ENCODE data around the gene KAT6B.
"Not testable (repeated sequence)": the region's sequence is repeated elsewhere in the genome, so short reads cannot be mapped to it uniquely, and the experiment has no call there.

KAT6B gene

DNA sequence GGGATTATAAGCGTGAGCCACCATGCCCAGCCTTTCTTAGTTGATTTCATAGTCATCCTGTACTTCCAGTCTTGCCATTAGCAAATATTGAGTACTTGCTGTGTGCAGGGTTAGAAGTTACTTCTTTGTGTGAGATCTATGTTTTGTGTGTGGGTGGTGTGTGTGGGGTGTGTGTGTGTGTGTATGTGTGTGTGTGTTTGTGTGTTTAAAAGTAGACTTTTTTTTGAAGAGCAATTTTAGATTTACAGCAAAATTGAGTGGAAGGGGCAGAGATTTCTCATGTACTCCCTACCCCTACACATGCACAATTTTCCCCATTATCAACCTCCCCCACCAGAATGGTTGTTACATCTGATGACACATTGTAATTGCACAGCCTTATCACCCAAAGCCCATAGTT, 48.2 kb downstream of the KAT6B start:
- TF ChIP-seq, protein P1, sequence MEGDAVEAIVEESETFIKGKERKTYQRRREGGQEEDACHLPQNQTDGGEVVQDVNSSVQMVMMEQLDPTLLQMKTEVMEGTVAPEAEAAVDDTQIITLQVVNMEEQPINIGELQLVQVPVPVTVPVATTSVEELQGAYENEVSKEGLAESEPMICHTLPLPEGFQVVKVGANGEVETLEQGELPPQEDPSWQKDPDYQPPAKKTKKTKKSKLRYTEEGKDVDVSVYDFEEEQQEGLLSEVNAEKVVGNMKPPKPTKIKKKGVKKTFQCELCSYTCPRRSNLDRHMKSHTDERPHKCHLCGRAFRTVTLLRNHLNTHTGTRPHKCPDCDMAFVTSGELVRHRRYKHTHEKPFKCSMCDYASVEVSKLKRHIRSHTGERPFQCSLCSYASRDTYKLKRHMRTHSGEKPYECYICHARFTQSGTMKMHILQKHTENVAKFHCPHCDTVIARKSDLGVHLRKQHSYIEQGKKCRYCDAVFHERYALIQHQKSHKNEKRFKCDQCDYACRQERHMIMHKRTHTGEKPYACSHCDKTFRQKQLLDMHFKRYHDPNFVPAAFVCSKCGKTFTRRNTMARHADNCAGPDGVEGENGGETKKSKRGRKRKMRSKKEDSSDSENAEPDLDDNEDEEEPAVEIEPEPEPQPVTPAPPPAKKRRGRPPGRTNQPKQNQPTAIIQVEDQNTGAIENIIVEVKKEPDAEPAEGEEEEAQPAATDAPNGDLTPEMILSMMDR (IDR thresholded peaks at IDR 0.05; ENCODE audit: extremely low read depth, insufficient read depth, missing control alignments), result no peak
- no peak for DNase-seq (ENCODE audit: low spot score)
- in situ Hi-C loops (cut with MboI; ENCODE audit: low pct_unique_long_range_greater_than_20kb, low sequenced_read_pairs, unreplicated experiment), result no loop called here

DNA sequence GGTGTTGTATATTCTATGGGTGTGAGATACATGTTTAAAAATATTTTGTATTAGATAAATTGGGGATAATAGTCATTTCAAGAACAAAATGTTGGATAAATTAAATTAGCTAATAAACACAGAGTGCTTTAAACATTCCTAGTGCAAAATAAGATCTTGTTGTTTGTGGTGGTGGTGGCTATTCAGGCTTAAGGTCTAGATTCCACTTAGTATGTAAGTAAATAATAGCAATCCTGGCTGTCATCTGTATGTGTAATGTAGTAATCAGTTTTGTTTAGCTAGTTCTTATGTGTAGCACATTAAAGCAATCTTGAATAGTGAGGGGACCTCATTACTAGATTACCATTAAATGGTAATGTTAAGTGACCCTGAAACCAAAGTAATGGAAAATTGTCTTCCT, 48.7 kb downstream of the KAT6B start:
- DNase-seq (ENCODE audit: low spot score), result no peak
- in situ Hi-C loops (cut with MboI; ENCODE audit: low pct_unique_long_range_greater_than_20kb, low sequenced_read_pairs, unreplicated experiment), result no loop called here
- TF ChIP-seq, protein P1 (IDR thresholded peaks at IDR 0.05; ENCODE audit: extremely low read depth, insufficient read depth, missing control alignments), result no peak

DNA sequence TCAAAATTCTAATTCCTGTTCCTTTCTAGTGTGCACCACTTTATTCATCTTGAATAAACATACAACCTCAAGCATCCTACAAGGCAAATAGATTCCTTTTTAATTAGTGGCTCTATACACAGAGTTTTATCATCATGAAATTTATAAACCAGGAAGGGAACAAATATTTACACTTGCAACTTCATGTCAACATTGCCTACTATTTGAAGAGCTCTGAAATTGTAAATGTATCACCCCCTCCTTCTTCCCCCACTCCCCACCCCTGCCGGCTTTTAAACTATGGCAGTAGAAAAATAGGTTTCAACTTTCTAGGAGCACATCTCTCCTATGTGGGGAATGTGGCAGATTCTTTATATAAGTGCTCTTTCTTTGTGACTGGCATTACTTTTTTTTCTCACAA, 49.6 kb downstream of the KAT6B start:
- TF ChIP-seq, protein P1 (IDR thresholded peaks at IDR 0.05; ENCODE audit: extremely low read depth, insufficient read depth, missing control alignments), result no peak
- in situ Hi-C loops (cut with MboI; ENCODE audit: low pct_unique_long_range_greater_than_20kb, low sequenced_read_pairs, unreplicated experiment), result no loop called here

DNA sequence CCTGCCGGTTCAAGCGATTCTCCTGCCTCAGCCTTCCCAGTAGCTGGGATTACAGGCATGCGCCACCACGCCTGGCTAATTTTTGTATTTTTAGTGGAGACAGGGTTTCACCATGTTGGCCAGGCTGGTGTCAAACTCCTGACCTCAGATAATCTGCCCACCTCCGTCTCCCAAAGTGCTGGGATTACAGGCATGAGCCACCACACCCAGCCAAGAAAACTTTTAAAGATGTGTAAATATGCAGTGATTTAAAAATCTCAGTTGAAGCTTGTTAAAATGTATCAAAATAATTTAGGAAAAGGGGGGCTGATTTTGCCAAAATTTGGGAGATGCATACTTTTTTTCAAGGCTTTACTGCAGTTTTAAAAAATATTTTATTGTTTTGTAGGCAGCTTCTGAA, 50.7 kb downstream of the KAT6B start:
- in situ Hi-C loops (cut with MboI; ENCODE audit: low pct_unique_long_range_greater_than_20kb, low sequenced_read_pairs, unreplicated experiment); DNase-seq (ENCODE audit: low spot score): not testable (repeated sequence)

More for the DNA sequence above, 49.6 kb downstream of the KAT6B start:
- DNase-seq (ENCODE audit: low spot score), result no peak

DNA sequence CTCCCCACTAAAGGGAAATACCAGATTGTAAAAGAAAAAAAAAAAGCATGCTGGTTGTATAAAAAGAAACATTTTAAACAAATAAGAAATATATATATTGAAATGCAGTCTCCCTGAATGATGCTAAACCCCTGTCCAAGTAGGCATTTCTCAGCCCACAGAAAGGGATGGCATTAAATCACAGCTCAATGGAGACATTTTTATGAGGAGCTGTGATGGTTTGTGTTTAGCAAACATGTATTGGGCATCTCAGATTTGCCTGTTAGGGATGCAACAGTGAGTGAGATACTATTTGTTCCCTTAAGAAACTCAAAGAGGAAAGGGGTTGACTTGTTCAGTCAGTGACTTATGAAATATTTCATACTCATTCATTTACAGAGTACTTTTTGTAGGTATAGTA, 51.5 kb downstream of the KAT6B start:
- in situ Hi-C loops (cut with MboI; ENCODE audit: low pct_unique_long_range_greater_than_20kb, low sequenced_read_pairs, unreplicated experiment), result no loop called here
- TF ChIP-seq, protein P1 (IDR thresholded peaks at IDR 0.05; ENCODE audit: extremely low read depth, insufficient read depth, missing control alignments), result no peak
- no peak for DNase-seq (ENCODE audit: low spot score)

DNA sequence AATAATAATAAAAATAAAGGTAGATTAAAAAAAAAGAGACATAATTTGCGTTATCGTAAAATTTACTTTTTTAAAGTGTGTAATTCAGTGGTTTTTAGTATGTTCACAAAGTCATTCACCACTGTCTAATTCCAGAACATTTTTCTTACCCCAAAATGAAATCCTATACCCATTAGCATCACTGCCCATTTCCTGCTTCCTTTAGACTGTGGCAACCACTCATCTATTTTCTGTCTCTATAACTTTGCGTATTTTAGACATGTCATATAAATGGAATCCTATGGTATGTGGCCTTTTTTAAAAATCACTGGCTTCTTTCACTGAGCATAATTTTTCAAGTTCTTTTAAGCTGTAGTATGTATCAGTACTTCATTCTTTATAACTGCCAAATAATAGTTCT, 53.6 kb downstream of the KAT6B start:
- TF ChIP-seq, protein P1 (IDR thresholded peaks at IDR 0.05; ENCODE audit: extremely low read depth, insufficient read depth, missing control alignments), result no peak
- no peak for DNase-seq (ENCODE audit: low spot score)
- in situ Hi-C loops (cut with MboI; ENCODE audit: low pct_unique_long_range_greater_than_20kb, low sequenced_read_pairs, unreplicated experiment), result no loop called here

DNA sequence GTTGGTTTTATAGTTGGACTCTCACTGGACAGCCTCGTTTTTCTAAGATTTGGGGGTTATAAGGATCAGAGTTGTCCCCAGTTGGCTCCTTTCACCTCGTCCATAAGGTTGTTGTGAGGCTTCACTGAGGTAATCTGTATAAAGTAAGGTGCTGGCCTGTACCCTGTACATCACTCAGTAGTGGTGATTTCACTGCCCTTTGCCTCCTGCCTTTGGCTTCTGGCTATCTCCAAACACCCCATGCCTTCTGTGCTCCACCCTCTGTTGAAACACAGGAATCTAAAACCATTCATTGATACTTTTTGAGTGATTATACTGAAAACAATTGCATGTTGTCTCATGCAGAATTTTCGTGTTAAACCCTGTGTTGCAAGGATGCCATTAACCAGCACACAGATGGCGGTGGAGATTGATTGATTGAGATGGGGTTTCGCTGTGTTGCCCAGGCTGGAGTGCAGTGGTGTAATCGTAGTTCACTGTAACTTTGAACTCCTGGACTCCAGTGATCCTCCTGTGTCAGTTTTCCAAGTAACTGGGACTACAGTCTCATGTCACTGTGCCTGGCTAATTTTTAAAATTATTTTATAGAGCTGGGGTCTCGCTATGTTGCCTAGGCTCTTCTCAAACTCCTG, 55.0 kb downstream of the KAT6B start:
- TF ChIP-seq, protein P1 (IDR thresholded peaks at IDR 0.05; ENCODE audit: extremely low read depth, insufficient read depth, missing control alignments), result no peak
- in situ Hi-C loops (cut with MboI; ENCODE audit: low pct_unique_long_range_greater_than_20kb, low sequenced_read_pairs, unreplicated experiment), result no loop called here
- DNase-seq (ENCODE audit: low spot score), result no peak
